Astrocyte of the hippocampus (primary cell): Measurements from ENCODE around the gene THADA.
A peak's percentile ranks its signal among the peaks of the same experiment; 100 is the strongest.
"Not testable (repeated sequence)": the region's sequence is repeated elsewhere in the genome, so short reads cannot be mapped to it uniquely, and the experiment has no call there.

Source experiments
- DNase-seq: peaks from one replicate; pipeline ENCODE4 v3.0.0; 2011; ENCODE audit warnings: low read depth, low spot score

The THADA gene

DNA sequence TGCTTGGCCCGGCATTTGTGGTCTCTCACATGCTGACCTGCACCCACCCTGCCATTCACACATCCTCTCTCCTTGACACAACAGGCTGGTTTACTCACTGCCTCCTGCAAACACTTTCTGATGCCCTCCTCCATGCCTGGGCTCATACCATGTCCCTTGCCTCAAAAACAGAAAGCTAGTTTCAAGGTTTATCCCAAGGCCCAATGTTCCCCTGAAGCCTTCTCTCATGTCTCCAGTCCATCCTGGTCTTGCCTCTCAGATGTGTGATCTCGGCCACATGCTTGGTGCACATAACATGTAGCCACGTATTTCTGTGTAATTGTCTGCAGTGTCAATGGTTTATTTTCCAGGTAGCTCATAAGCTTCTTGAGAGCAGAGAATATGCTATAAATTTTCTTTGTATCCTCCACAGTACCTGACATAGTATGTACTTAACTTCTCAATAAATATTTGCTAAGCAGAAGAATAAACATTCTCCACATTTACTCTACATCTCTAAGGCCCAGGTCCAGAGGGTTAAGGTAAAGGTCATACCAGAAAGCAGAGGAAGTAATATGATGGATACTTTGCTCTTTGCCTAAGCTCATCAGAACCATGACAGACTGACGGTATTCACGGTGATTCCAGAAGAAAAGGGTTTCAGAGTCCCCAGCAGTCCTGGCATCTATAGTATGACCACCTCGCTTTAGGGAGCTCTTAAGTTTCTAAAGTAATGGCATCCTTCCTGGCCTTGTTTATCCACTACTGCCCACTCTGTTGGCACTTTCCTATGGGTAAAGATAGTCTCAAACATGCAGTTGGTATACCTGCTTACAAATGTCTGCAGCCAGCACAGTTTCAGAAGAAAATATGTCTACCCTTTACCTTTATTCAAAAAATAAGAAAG is 206.0 kb downstream of the THADA start:
- no peak for DNase-seq

DNA sequence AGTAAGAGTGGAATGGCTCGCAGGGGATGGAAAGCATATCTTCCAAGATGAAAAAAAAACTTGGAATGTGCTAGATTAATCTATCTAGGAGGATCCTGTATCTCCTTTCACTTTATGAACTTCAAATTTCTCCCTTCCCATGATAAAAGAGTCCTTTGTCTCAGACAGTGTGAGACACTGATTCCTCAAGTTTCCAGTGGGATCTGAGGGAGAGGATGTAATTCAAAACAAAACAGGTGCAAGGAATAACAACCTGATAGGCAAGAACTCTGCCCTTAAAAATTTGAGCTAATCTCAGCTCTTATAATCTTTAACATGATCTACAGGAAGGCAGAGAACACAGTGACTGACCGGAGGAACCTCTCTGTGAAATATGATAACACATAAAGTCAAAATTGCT is 207.5 kb downstream of the THADA start:
- no peak for DNase-seq

DNA sequence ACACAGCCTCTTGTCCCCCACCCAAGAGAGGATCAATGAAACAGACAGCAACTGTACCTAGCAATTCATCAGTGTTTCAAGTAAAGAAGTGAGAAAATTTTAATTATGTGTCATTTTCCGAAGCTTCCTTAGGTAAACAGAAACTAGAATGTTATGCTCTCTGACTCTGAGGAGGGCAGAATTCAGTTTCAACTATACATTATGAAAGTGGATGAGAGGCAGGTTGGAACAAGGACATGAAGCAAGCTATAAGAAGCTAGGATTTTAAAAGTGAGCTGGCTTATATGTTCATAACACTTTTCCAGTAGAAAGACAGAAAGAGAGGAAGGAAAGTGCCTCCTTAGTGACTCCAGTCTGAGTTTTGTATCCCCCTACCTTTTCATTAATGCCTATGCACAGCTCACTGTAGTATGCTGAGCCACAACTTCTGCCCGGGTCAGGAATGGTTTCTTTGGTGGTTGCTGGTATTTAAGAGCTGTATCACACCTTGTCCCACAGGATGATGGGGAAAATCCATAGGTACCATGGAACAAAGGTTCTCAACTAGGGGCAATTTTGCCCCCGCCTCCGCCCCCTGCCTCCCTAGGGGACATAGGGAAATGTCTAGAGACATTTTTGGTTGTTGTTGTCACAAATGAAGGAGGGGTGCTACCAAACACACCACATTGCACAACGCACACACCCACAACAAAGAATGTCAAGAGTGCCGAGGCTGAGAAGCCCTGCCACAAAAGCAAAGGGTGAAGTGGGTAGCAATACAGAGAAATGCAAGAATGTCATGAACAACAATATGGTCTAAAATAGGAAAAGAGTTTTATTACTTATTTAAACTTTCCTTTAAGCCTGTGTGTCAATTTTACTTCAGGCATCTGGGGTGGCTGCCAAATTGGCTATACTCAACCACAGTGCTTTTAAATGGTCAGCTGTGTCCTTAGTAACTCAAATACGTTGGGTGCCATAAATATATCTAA is 208.5 kb downstream of the THADA start:
- DNase-seq, result peak; percentile 77

GRCh38 chr2:43386679-43387078 is 209.2 kb downstream of the THADA start:
- DNase-seq, result not testable (repeated sequence)

- DNase-seq, result no peak
Measured at GRCh38 chr2:43384143-43384542, 211.7 kb downstream of the THADA start.

GRCh38 chr2:43383533-43383932 is 212.3 kb downstream of the THADA start:
- DNase-seq, result no peak

GRCh38 chr2:43379494-43379893 is 216.3 kb downstream of the THADA start:
- no peak for DNase-seq

DNA sequence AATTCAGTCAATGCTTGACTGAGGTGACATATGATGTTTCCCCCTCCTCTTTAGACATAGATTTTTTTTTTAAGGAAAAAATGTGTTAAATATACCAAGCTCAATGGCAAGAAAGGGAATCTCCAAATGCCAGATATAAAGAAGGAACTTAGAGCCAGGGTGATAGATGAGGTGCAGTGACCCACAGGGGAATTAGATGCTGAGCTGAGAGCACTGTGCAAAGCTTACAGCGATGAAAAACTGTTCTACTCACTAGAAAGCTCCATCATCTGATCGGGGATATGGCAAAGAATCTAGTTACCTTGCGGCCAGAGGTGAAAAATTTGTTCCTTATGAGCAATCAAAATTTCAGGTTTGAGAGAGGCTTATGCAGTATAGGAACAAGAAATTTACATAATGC is 218.5 kb downstream of the THADA start:
- no peak for DNase-seq

GRCh38 chr2:43376523-43377198 is 219.2 kb downstream of the THADA start:
- no peak for DNase-seq

- no peak for DNase-seq
Measured at GRCh38 chr2:43375746-43376522, 219.9 kb downstream of the THADA start.

DNA sequence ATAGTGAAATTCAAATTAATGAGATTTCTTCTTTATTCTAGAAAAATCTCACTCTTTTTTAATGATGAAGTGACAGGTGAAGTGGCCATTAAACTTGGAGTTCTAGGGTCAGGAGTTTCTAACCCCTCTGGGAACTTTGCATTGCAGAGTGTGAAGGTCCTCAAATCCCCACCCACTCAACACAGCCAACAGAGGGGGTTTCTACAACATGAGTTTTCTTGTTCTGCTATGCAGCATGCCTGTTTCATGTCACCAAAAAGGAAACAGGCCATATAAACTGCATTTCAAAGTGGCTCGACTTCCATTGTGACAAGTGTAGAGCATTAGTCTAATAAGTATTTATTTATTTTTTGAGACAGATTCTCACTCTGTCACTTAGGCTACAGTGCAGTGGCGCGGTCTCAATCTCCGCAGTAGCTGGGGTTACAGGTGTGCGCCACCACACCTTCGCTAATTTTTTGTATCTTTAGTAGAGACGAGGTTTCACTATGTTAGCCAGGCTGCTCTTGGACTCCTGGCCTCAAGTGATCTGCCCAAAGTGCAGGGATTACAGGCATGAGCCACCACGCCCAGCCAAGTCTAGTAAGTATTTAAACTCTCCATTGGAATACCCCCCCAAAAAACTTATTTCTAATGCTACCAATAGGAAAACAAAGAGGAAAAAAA is 223.3 kb downstream of the THADA start:
- no peak for DNase-seq

GRCh38 chr2:43370705-43371104 is 225.1 kb downstream of the THADA start:
- DNase-seq, result peak; percentile 82

GRCh38 chr2:43370146-43370545 is 225.7 kb downstream of the THADA start:
- DNase-seq, result peak; percentile 62

- DNase-seq, result peak; percentile 64
Measured at GRCh38 chr2:43368483-43369385, 227.1 kb downstream of the THADA start.

GRCh38 chr2:43367012-43367782 is 228.6 kb downstream of the THADA start:
- DNase-seq, result no peak

- no peak for DNase-seq
Measured at GRCh38 chr2:43363120-43363519, 232.7 kb downstream of the THADA start.

GRCh38 chr2:43361286-43361685 is 234.6 kb downstream of the THADA start:
- no peak for DNase-seq

DNA sequence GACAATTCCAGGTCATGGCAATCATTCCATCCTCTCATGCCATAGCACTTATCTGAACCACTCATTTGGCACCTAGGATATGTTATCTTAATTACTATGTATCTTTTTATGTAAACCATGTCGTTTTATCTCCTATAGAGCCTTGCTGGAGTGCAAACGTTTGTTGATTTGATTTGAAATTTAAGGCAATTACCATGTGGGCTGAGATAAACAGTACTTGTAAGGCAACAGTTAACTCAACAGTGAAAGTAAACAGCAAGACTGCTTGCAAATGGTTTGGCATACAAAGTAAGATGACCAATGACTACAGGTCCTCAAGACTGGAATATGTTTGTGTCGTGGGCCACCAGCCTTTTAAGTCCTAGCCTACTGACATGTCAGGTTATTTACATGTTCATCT is 235.7 kb downstream of the THADA start:
- DNase-seq, result no peak
